ENCODE data around the gene OR51E1. TPM values are rescaled to one million over a fixed set of nuclear protein-coding genes. Genes with fewer than 3 reads are reported as not detected.

Gene OR51E1
- total RNA-seq, 1 donor from 2014 or later: not detected

DNA sequence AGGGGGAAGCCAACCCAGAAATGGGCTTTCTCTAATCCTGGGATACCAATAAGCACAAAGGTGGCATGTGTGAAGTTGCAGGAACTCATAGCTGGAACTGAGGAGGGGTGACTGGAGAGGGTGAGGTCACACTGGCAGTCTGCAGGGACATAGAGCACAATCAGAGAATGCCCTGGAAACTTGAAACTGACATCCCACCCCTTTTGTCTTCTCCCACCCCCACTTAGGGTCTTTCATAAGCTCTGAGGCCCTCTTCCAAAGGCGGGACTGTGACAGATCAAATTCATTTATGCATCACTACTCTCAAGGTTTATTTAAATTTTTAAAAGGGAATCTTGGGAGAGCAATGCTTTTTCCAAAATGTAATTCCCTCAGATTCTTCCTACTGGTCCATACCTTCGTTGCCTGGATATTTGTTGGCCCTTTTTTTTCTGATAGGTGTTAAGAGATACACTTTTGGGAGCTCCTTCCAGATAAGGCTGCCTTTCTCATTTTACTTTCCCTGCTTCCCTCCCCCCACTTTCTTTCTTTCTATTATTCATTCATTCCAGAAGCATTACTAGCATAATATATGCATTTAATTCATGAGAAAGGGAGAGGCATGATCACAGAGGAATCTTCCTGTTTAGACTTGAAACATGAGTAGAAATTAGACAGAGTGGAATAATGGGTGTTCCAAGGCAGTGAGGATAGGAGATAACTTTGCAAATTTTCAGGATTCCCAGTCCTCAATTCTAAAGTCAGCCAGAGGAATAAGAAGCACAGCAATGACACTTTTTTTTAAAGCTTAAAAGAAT is 39.0 kb downstream of the OR51E1 start:
- TF ChIP-seq, protein P1, sequence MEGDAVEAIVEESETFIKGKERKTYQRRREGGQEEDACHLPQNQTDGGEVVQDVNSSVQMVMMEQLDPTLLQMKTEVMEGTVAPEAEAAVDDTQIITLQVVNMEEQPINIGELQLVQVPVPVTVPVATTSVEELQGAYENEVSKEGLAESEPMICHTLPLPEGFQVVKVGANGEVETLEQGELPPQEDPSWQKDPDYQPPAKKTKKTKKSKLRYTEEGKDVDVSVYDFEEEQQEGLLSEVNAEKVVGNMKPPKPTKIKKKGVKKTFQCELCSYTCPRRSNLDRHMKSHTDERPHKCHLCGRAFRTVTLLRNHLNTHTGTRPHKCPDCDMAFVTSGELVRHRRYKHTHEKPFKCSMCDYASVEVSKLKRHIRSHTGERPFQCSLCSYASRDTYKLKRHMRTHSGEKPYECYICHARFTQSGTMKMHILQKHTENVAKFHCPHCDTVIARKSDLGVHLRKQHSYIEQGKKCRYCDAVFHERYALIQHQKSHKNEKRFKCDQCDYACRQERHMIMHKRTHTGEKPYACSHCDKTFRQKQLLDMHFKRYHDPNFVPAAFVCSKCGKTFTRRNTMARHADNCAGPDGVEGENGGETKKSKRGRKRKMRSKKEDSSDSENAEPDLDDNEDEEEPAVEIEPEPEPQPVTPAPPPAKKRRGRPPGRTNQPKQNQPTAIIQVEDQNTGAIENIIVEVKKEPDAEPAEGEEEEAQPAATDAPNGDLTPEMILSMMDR (IDR thresholded peaks at IDR 0.05; ENCODE audit: unreplicated experiment): no peak
- Mint-ChIP-seq H3K9me3 (no peaks in the 10 kb centered on the region), H3K36me3 (no peaks in the 10 kb centered on the region), H3K4me3 (no peak overlapping the region), H3K4me1 (no peaks in the 10 kb centered on the region), H3K27ac (no peak overlapping the region), H3K27me3 (ENCODE audit: low read depth) (peaks cover 3% of the 10 kb centered on the region)
- DNase-seq (ENCODE audit: low spot score in 2 of 2, unreplicated experiment in 2 of 2): no peak

DNA sequence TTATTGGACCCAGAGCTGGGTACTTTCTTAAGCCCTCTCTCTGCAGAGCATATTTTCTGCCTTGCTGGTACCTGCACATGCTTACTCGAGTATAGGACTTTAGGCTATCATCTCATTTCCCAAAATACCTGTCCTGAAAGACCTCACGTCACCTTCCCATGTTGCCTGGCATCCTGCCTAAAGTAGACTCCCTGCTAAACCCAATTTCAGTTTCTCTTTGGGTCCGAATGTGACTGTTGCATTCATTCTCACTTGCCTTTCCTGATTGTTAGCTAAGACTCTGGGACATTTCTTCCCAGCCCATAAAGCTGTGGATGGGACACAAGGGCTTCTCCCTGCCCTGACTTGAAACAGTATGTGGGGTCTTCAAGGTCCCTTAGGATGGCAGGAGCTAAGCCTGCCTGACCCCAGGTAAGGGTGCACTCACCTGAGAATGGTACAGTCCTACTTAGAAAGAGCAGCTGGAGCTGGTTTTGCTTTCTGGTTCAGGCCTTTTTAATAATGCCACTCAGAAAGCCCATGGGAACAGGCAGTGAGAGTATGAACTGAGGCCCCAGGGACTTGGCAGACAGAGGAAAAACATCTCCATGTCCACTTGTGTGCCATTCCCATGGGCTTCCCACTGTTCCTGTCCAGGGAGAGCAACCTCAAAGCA is 41.0 kb downstream of the OR51E1 start:
- TF ChIP-seq, protein P1 (IDR thresholded peaks at IDR 0.05; ENCODE audit: unreplicated experiment): no peak
- no peak for DNase-seq (ENCODE audit: low spot score in 2 of 2, unreplicated experiment in 2 of 2)
- no peaks in the 10 kb centered on the region for H3K4me1 Mint-ChIP-seq
- no peaks in the 10 kb centered on the region for H3K36me3 Mint-ChIP-seq
- peaks cover 3% of the 10 kb centered on the region for H3K27me3 Mint-ChIP-seq (ENCODE audit: low read depth)
- H3K9me3 Mint-ChIP-seq: no peaks in the 10 kb centered on the region
- no peak overlapping the region for H3K4me3 Mint-ChIP-seq
- H3K27ac Mint-ChIP-seq: no peak overlapping the region

DNA sequence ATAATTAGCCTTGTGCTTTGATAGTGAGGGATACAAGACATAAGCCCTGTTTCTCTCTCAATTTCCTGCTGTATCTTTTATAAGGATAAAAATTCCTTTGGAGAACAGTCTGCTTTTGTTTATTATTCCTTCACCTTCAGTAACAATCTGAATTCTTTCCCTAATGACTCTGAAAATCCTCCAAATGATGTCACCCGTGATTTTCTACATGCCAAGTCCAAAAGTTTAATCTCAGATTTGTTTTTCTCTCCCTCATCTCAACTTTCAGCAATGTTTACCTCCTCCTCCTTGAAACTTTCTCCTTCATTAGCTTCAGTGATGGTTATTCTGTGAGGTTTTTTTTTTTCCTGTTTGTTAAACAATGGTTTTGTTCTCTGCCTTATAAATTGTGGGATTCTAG is 51.7 kb downstream of the OR51E1 start:
- TF ChIP-seq, protein P1 (IDR thresholded peaks at IDR 0.05; ENCODE audit: unreplicated experiment): no peak
- H3K27me3 Mint-ChIP-seq (ENCODE audit: low read depth): peaks cover 7% of the 10 kb centered on the region
- H3K4me1 Mint-ChIP-seq: no peaks in the 10 kb centered on the region
- DNase-seq (ENCODE audit: low spot score in 2 of 2, unreplicated experiment in 2 of 2): no peak
- H3K36me3 Mint-ChIP-seq: no peaks in the 10 kb centered on the region
- H3K9me3 Mint-ChIP-seq: no peaks in the 10 kb centered on the region
- no peak overlapping the region for H3K4me3 Mint-ChIP-seq
- no peak overlapping the region for H3K27ac Mint-ChIP-seq

DNA sequence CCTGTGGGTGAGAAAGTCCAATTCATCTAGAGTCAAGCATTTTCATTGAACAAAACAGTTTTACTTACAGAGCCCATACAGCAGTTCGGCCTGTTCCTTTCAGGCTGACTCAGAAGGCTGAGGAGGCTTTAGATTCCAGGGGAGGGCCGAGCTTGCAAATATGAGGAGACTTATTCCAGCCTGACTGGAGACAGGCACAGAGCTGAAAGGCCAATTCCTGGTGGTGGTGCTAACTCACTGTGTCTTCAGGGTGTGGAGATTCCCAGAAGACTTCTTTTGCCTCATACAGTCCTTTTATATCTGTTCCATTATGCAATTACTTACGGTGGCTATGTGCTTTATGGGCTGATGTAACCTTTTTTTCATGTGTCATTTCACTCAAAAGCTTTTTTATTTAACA is 53.8 kb downstream of the OR51E1 start, which contains the start of gene OR51E2:
OR51E2 (minus strand) TSS at position 269 of the 400 bp plus-strand sequence. CDS start 15,142 bp downstream, outside the sequence.
- H3K27ac Mint-ChIP-seq: no peak within 1 kb of the TSS
- no peak within 1 kb of the TSS for H3K4me3 Mint-ChIP-seq
- no peaks in the 10 kb centered on the region for H3K4me1 Mint-ChIP-seq
- no peaks in the 10 kb centered on the region for H3K36me3 Mint-ChIP-seq
- TF ChIP-seq, protein P1 (IDR thresholded peaks at IDR 0.05; ENCODE audit: unreplicated experiment): no peak
- H3K9me3 Mint-ChIP-seq: no peaks in the 10 kb centered on the region
- no peaks in the 10 kb centered on the region for H3K27me3 Mint-ChIP-seq (ENCODE audit: low read depth)
- no peak for DNase-seq (ENCODE audit: low spot score in 2 of 2, unreplicated experiment in 2 of 2)

DNA sequence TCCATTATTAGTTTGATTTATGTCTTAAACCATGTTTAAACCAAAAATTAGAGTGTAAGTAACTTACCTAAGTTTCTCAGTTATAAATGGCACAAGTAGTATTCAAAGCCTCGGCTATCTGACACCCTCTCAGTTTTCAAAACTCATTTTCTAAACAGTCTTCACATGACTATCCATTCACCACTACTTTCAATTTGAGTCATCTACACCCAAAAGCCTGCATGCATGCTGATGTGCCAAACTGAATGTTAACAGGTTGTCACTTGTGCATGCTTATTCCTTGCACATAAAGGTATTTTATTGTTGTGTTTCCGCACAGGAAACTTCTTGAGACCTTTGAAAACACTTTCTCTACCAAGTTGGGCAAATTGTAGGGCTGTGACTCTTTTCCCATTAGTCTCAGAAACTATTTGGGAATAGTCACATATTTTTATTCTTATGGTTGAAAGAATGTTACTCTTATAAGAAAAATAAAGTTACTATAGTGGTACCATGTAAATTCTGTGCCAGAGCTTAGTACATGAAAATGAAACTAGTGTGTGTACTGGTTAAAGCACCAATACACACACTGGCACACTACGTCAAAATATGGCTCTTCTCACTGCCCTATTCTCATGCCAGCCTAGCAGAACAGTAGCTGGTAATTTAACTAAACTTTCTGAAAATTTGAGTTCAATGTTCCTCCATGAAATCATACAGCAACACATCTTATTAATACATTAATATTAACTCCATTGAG is 56.1 kb downstream of the OR51E1 start:
- no peak for DNase-seq (ENCODE audit: low spot score in 2 of 2, unreplicated experiment in 2 of 2)
- TF ChIP-seq, protein P1 (IDR thresholded peaks at IDR 0.05; ENCODE audit: unreplicated experiment): no peak
- Mint-ChIP-seq H3K27me3 (ENCODE audit: low read depth) (no peaks in the 10 kb centered on the region), H3K9me3 (no peaks in the 10 kb centered on the region), H3K27ac (no peak overlapping the region), H3K4me1 (peaks cover 17% of the 10 kb centered on the region), H3K4me3 (no peak overlapping the region), H3K36me3 (no peaks in the 10 kb centered on the region)
